PC-9 (cell line): ENCODE data around the gene CFAP97D2. TPM values are rescaled to one million over a fixed set of nuclear protein-coding genes. Genes with fewer than 3 reads are reported as not detected.
"Not testable (repeated sequence)": the region's sequence is repeated elsewhere in the genome, so short reads cannot be mapped to it uniquely, and the experiment has no call there.

ENCODE experiments used
- BruUV-seq: library from RNA; stranded (reverse); fragments of 400-500 nt; replicated peaks from 2 replicates; lab custom pipeline; 2021; lab: Mats Ljungman, UMichigan
- CTCF ChIA-PET: fragments of 300-600 bp; sonication (Branson Sonifier 250); formaldehyde crosslinking; loops from one replicate; lab custom pipeline; 2022; ENCODE audit warnings: antibody characterized with exemption; lab: Charles Lee
- POLR2A ChIA-PET: fragments of 300-600 bp; sonication (Branson Sonifier 250); formaldehyde crosslinking; loops from one replicate; lab custom pipeline; 2022; ENCODE audit warnings: antibody characterized with exemption; ENCODE audit not compliant: unreplicated experiment; lab: Charles Lee
- DNase-seq, 2 experiments: peaks; one replicate each; pipeline versions ENCODE4 v3.0.0 to v3.0.0-alpha.2; 2015 to 2022; ENCODE audit warnings: mixed read lengths in 1 of 2
- H2AFZ ChIP-seq: fragments of 200-600 bp; sonication (generic); 2 replicates; pipeline ENCODE4 v1.8.1; 2017; ENCODE audit warnings: antibody characterized with exemption
- H3F3A ChIP-seq: fragments of 200-600 bp; sonication (generic); 2 replicates; pipeline ENCODE4 v1.8.1; 2017; ENCODE audit warnings: antibody characterized with exemption, mild to moderate bottlenecking, low read depth; ENCODE audit not compliant: insufficient read depth
- H3K27ac ChIP-seq: fragments of 200-600 bp; sonication (generic); 2 replicates; pipeline ENCODE4 v1.6.1; 2016; ENCODE audit warnings: mixed run types
- H3K27me3 ChIP-seq: fragments of 200-600 bp; sonication (generic); 2 replicates; pipeline ENCODE4 v1.6.1; 2016; ENCODE audit warnings: low read depth, mixed run types; ENCODE audit not compliant: insufficient read depth
- H3K36me3 ChIP-seq: fragments of 200-600 bp; sonication (generic); 2 replicates; pipeline ENCODE4 v1.6.1; 2016; ENCODE audit warnings: low read depth, mixed run types
- H3K4me1 ChIP-seq: fragments of 200-600 bp; sonication (generic); replicated peaks from 2 replicates; pipeline ENCODE4 v1.6.1; 2016; ENCODE audit warnings: mixed run types; ENCODE audit not compliant: insufficient read depth
- H3K4me2 ChIP-seq: fragments of 200-600 bp; sonication (generic); 2 replicates; pipeline ENCODE4 v1.6.1; 2017; ENCODE audit warnings: mixed run types
- H3K4me3 ChIP-seq: fragments of 200-600 bp; sonication (generic); 2 replicates; pipeline ENCODE4 v1.6.1; 2016; ENCODE audit warnings: mixed run types
- H3K79me2 ChIP-seq: fragments of 200-600 bp; sonication (generic); 2 replicates; pipeline ENCODE4 v1.6.1; 2017; ENCODE audit warnings: low read depth, mixed run types
- H3K9me2 ChIP-seq: fragments of 200-600 bp; sonication (generic); 2 replicates; pipeline ENCODE4 v1.8.1; 2017; ENCODE audit warnings: mild to moderate bottlenecking; ENCODE audit not compliant: insufficient read depth
- H3K9me3 ChIP-seq: fragments of 200-600 bp; sonication (generic); 2 replicates; pipeline ENCODE4 v1.8.1; 2016; ENCODE audit warnings: low read depth; ENCODE audit not compliant: insufficient read depth
- H4K20me1 ChIP-seq: fragments of 200-600 bp; sonication (generic); 2 replicates; pipeline ENCODE4 v1.8.1; 2017; ENCODE audit not compliant: insufficient read depth
- CTCF ChIP-seq: fragments of 200-600 bp; sonication (generic); conservative IDR thresholded peaks from 2 replicates; pipeline ENCODE4 v1.6.1; 2017; ENCODE audit warnings: mixed run types, antibody characterized with exemption, mild to moderate bottlenecking, moderate library complexity
- EZH2 ChIP-seq: fragments of 200-600 bp; sonication (generic); IDR thresholded peaks from 2 replicates; pipeline ENCODE4 v1.8.0; 2017; ENCODE audit warnings: antibody characterized with exemption, low read depth
- intact Hi-C: fragments of 100-400 bp; cut with micrococcal nuclease; formaldehyde crosslinking; loops from one replicate; pipeline ENCODE4 v1.10.0; 2022; ENCODE audit not compliant: unreplicated experiment
- total RNA-seq: library from RNA; stranded (reverse); gene quantifications from 2 replicates; pipeline ENCODE4 v1.2.3, GENCODE V29; 2021

CFAP97D2 gene
- total RNA-seq, 1 experiment from 2014 or later = not detected

GRCh38 chr13:114147803-114148520 is 31.1 kb upstream of the CFAP97D2 start:
- Histone ChIP-seq H3K4me2 (no peak overlapping the region), H3K79me2 (no peaks in the 10 kb centered on the region), H3K27ac (no peak overlapping the region), H3K9me2 (no peaks in the 10 kb centered on the region), H3K4me1 (peaks cover 26% of the 10 kb centered on the region), H3K9me3 (no peaks in the 10 kb centered on the region), H2AFZ (no peak overlapping the region), H3K36me3 (no peaks in the 10 kb centered on the region), H3F3A (peaks cover 8% of the 10 kb centered on the region), H4K20me1 (no peaks in the 10 kb centered on the region), H3K4me3 (no peak overlapping the region), H3K27me3 (no peaks in the 10 kb centered on the region)
- ChIA-PET POLR2A (no interaction called here), CTCF (no interaction called here)
- intact Hi-C loops = no loop called here
- DNase-seq = no peak
- no TSS peak for BruUV-seq
- no peak for TF ChIP-seq CTCF

DNA sequence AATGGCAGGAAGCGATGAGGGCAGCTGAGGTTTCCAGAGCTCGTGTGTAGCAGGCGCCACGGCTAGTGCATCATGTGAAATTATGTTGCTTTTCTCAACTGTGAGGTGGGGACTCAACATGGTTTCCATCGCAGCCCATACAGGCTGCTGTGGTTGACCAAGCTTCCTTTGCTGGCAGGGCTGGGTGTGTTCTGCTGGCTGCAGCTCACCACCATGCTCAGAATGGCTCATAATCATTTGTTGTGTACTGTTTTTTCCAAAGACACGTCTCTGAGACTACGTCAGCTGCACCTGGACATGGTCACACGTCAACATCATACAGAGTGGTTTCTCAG is 30.6 kb upstream of the CFAP97D2 start:
- no peaks in the 10 kb centered on the region for H3K9me2 ChIP-seq
- H3F3A ChIP-seq = peaks cover 8% of the 10 kb centered on the region
- H3K4me2 ChIP-seq = no peak overlapping the region
- no peaks in the 10 kb centered on the region for H3K36me3 ChIP-seq
- no peak overlapping the region for H2AFZ ChIP-seq
- no peaks in the 10 kb centered on the region for H4K20me1 ChIP-seq
- H3K27ac ChIP-seq = no peak overlapping the region
- no peak for DNase-seq
- H3K9me3 ChIP-seq = no peaks in the 10 kb centered on the region
- CTCF ChIA-PET = no interaction called here
- TF ChIP-seq EZH2 (no peak), CTCF (no peak)
- H3K4me3 ChIP-seq = no peak overlapping the region
- BruUV-seq = no TSS peak
- intact Hi-C loops = no loop called here
- no peaks in the 10 kb centered on the region for H3K79me2 ChIP-seq
- H3K4me1 ChIP-seq = peaks cover 26% of the 10 kb centered on the region
- H3K27me3 ChIP-seq = no peaks in the 10 kb centered on the region
- POLR2A ChIA-PET = no interaction called here

- H3K36me3 ChIP-seq, POLR2A ChIA-PET: not testable (repeated sequence)
Measured at GRCh38 chr13:114148886-114149285, 30.2 kb upstream of the CFAP97D2 start.

More at GRCh38 chr13:114148886-114149285, 30.2 kb upstream of the CFAP97D2 start:
- H3K4me3 ChIP-seq, CTCF ChIA-PET, intact Hi-C loops, BruUV-seq, H3K79me2 ChIP-seq, H4K20me1 ChIP-seq, H3K4me2 ChIP-seq, DNase-seq, H3K9me3 ChIP-seq, H3K9me2 ChIP-seq, H3K27me3 ChIP-seq, H2AFZ ChIP-seq, H3F3A ChIP-seq, H3K27ac ChIP-seq: not testable (repeated sequence)
- peaks cover 26% of the 10 kb centered on the region for H3K4me1 ChIP-seq
